K562 (cell line): ENCODE measurements around the gene NDRG4. TPM values are rescaled to one million over a fixed set of nuclear protein-coding genes. Genes with fewer than 3 reads are reported as not detected.

Source experiments
- ATAC-seq: fragments of 200-7000 bp; cut with Tn5 transposase; 3 replicates; pipeline ENCODE4 v1.9.1; 2020; ENCODE audit warnings: moderate library complexity
- BruUV-seq: library from RNA; stranded (reverse); fragments of 400-500 nt; replicated peaks from 2 replicates; lab custom pipeline; 2021; lab: Mats Ljungman, UMichigan
- CTCF ChIA-PET: fragments of 300-600 bp; formaldehyde crosslinking; extraction: SDS; loops from one replicate; lab custom pipeline; 2021; ENCODE audit warnings: low intra/inter-chr PET ratio; lab: Yijun Ruan, JAX
- POLR2A ChIA-PET: fragments of 300-600, 350-650 bp; sonication (Branson Sonifier 250); formaldehyde crosslinking; extraction: SDS; loops from one replicate; lab custom pipeline; 2021; ENCODE audit warnings: antibody characterized with exemption, inconsistent platforms; lab: Yijun Ruan, JAX
- DNase-seq, 4 experiments: peaks; one replicate each; pipeline versions ENCODE4 v3.0.0 to v3.0.0-alpha.2; 2011 to 2018; ENCODE audit warnings: low spot score in 3 of 4, mixed read lengths in 3 of 4; ENCODE audit errors: extremely low read depth in 1 of 4
- FAIRE-seq: peaks from 2 replicates; lab custom pipeline; 2011; peaks lifted over from hg19 to GRCh38; lab: Jason Lieb, UNC
- H2AFZ ChIP-seq: 2 replicates; pipeline ENCODE4 v1.6.0; 2011; ENCODE audit warnings: low read depth, low read length, control low read depth, inconsistent platforms
- H3K27ac ChIP-seq: fragments of 200-600 bp; 3 replicates; pipeline ENCODE4 v1.8.0; 2011; ENCODE audit warnings: low read depth, mild to moderate bottlenecking, control low read depth, inconsistent platforms, low read length, moderate library complexity, mixed read lengths; ENCODE audit errors: extremely low read depth
- H3K27me3 ChIP-seq, 2 experiments: fragments of 300-600 bp in 1 of 2; 2 replicates in 1 of 2; 3 replicates in 1 of 2; pipeline versions ENCODE4 v1.6.0 to v1.8.0; 2011; ENCODE audit warnings: inconsistent platforms in 2 of 2, low read length in 2 of 2, mild to moderate bottlenecking in 1 of 2, mixed read lengths in 1 of 2, moderate library complexity in 1 of 2; ENCODE audit not compliant: control insufficient read depth in 2 of 2, insufficient read depth in 2 of 2
- H3K36me3 ChIP-seq: fragments of 300-600 bp; 3 replicates; pipeline ENCODE4 v1.8.0; 2011; ENCODE audit warnings: mild to moderate bottlenecking, low read length, inconsistent platforms; ENCODE audit not compliant: control insufficient read depth, insufficient read depth
- H3K4me1 ChIP-seq, 2 experiments: fragments of 200-600 bp in 1 of 2; replicated peaks in 1 of 2; 2 replicates in 1 of 2; 3 replicates in 1 of 2; pipeline versions ENCODE4 v1.5.1 to v1.8.0; 2011; ENCODE audit warnings: inconsistent platforms in 2 of 2, low read length in 2 of 2, mild to moderate bottlenecking in 1 of 2, mixed read lengths in 1 of 2, moderate library complexity in 1 of 2; ENCODE audit not compliant: control insufficient read depth in 2 of 2, insufficient read depth in 2 of 2
- H3K4me2 ChIP-seq: 2 replicates; pipeline ENCODE4 v1.6.1; 2011; ENCODE audit warnings: low read length, control low read depth, inconsistent platforms, mixed read lengths; ENCODE audit not compliant: insufficient read depth
- H3K4me3 ChIP-seq: fragments of 200-600 bp; sonication (generic), shearing (Covaris generic); 2 replicates; pipeline ENCODE4 v1.5.1; 2016; ENCODE audit warnings: control low read depth, inconsistent platforms
- H3K79me2 ChIP-seq: fragments of 200-600 bp; 3 replicates; pipeline ENCODE4 v1.8.0; 2011; ENCODE audit warnings: low read length, inconsistent platforms; ENCODE audit not compliant: control insufficient read depth, insufficient read depth
- H3K9ac ChIP-seq, 2 experiments: 2 replicates each; pipeline versions ENCODE4 v1.6.0 to v1.6.1; 2011; ENCODE audit warnings: low read depth in 2 of 2, low read length in 2 of 2, control low read depth in 1 of 2, inconsistent platforms in 1 of 2, mild to moderate bottlenecking in 1 of 2, mixed read lengths in 1 of 2; ENCODE audit not compliant: insufficient read depth in 1 of 2
- H3K9me1 ChIP-seq: one replicate; pipeline ENCODE4 v1.6.0; 2011; ENCODE audit warnings: inconsistent platforms, mild to moderate bottlenecking, low read length, moderate library complexity; ENCODE audit not compliant: control insufficient read depth, insufficient read depth
- H3K9me3 ChIP-seq: replicated peaks from 2 replicates; pipeline ENCODE4 v1.5.1; 2011; ENCODE audit warnings: low read depth, low read length, inconsistent platforms; ENCODE audit not compliant: control insufficient read depth, insufficient read depth
- H4K20me1 ChIP-seq: replicated peaks from 2 replicates; pipeline ENCODE4 v1.6.1; 2011; ENCODE audit warnings: low read length, inconsistent platforms, mixed read lengths; ENCODE audit not compliant: control insufficient read depth, insufficient read depth
- DLX4 ChIP-seq: fragments of 250-450 bp; sonication (Bioruptor Pico); IDR thresholded peaks from 2 replicates; pipeline ENCODE4 v1.6.1; 2021; ENCODE audit warnings: mild to moderate bottlenecking
- POLR2G ChIP-seq: fragments of 200-400 bp; formaldehyde crosslinking; IDR thresholded peaks from 2 replicates; pipeline ENCODE4 v1.6.1; 2017; ENCODE audit warnings: low read depth, mild to moderate bottlenecking, antibody characterized with exemption, low read length, moderate library complexity
- PYGO2 ChIP-seq: fragments of 450-650 bp; IDR thresholded peaks from 2 replicates; pipeline ENCODE4 v1.6.1; 2016; ENCODE audit warnings: mild to moderate bottlenecking, missing genetic modification characterization, moderate library complexity, missing compliant biosample characterization
- SP2 ChIP-seq: IDR thresholded peaks from 2 replicates; pipeline ENCODE4 v1.6.1; 2011; ENCODE audit warnings: mild to moderate bottlenecking, low read depth, low read length, moderate library complexity; ENCODE audit not compliant: poor library complexity, severe bottlenecking; ENCODE audit errors: extremely low read depth
- STAT5A ChIP-seq: IDR thresholded peaks from 2 replicates; pipeline ENCODE4 v1.6.1; 2012; ENCODE audit warnings: low read length, inconsistent platforms, borderline replicate concordance
- THRB ChIP-seq: fragments of 450-650 bp; formaldehyde crosslinking; conservative IDR thresholded peaks from 2 replicates; pipeline ENCODE4 v1.4.0; 2022; ENCODE audit warnings: mild to moderate bottlenecking, missing genetic modification characterization
- WGBS: fragments of 100-300 bp; shearing (Covaris generic); methylation state at CpG from one replicate; pipeline ENCODE4 v1.1.6; 2016; ENCODE audit warnings: low coverage, mixed read lengths; ENCODE audit not compliant: insufficient coverage; ENCODE audit errors: missing lambda C conversion rate; 5-methylcytosine and 5-hydroxymethylcytosine counted together
- in situ Hi-C: fragments of 300-500 bp; cut with MboI; formaldehyde crosslinking; loops from 4 replicates; pipeline ENCODE4 v1.15.0; 2018; ENCODE audit warnings: inconsistent platforms, mixed read lengths
- intact Hi-C: fragments of 100-400 bp; cut with micrococcal nuclease; formaldehyde crosslinking; loops from 2 replicates; pipeline ENCODE4 v1.14.2; 2022
- polyA plus RNA-seq, 8 experiments: library from polyadenylated mRNA; depleted of rRNA in 4 of 8; stranded (reverse) in 5 of 8; unstranded in 3 of 8; fragments of >200 nt; fragmentation: Nextera tagmentation in 2 of 8; fragmentation: Illumina TruSeq in 1 of 8; extraction: Ambion mirVana in 2 of 8; extraction: Trizol in 1 of 8; gene quantifications; 2 replicates each; pipeline versions ENCODE4 v1.2.1 to v1.2.3, GENCODE V29; 2011 to 2014; ENCODE audit warnings: inconsistent platforms in 1 of 8, missing spikeins in 1 of 8
- total RNA-seq, 7 experiments: library from RNA; depleted of rRNA in 6 of 7; stranded (reverse); fragments of >200 nt in 6 of 7; fragmentation: Illumina TruSeq in 2 of 7; extraction: Trizol in 2 of 7; gene quantifications; 2 replicates each; pipeline versions ENCODE4 v1.2.1 to v1.2.3, GENCODE V29; 2011 to 2021; ENCODE audit warnings: low replicate concordance in 1 of 7

NDRG4 gene
- total and polyA plus RNA-seq, 9 of the 15 experiments (the other 6 are each of a cell fraction or from before 2014, with no cell fraction given) = 0.06 to 0.95 (median 0.28) TPM

- no peak for TF ChIP-seq PYGO2 (tag)
- TF ChIP-seq THRB (CRISPR knock-in tag) = no peak
- TF ChIP-seq DLX4 (CRISPR knock-in tag) = no peak
- no peak for TF ChIP-seq STAT5A
- TF ChIP-seq SP2 = no peak
- TF ChIP-seq POLR2G = 0 out of 2 replicates have a peak, but pooled peaks have one; percentile 8
- no peaks in the 10 kb centered on the region for H3K27me3 ChIP-seq
- H3K9me3 ChIP-seq = no peaks in the 10 kb centered on the region
- FAIRE-seq (no peak), DNase-seq (no peak), ATAC-seq (no peak)
- WGBS = 37% methylated on average over 11 of the region's 14 CpGs
- no TSS peak for BruUV-seq
- H3K4me2 ChIP-seq = no peak overlapping the region
- in situ Hi-C loops = no loop called here
- H3K36me3 ChIP-seq = no peaks in the 10 kb centered on the region
- H3K4me3 ChIP-seq = no peak overlapping the region
- H3K9ac ChIP-seq = peak overlapping the region in 1 of 2 experiments; percentile 31; a peak in 1 of 4 replicates
- intact Hi-C loops = no loop called here
- H2AFZ ChIP-seq = no peak overlapping the region
- H3K79me2 ChIP-seq = no peaks in the 10 kb centered on the region
- no peak overlapping the region for H3K27ac ChIP-seq
- H3K9me1 ChIP-seq = no peaks in the 10 kb centered on the region
- CTCF ChIA-PET = no interaction called here
- POLR2A ChIA-PET = interaction anchor here (1.3 kb wide), 1 partner anchor 11 kb away, joined by 5 read pairs; no protein-coding TSS in a partner anchor
- H4K20me1 ChIP-seq = no peaks in the 10 kb centered on the region; the same call in 1 of the 2 replicates
- peaks cover 0 to 37% of the 10 kb centered on the region in 2 experiments; a peak in 3 of 5 replicates for H3K4me1 ChIP-seq
Observed at GRCh38 chr16:58507963-58508670, 8.2 kb downstream of the NDRG4 start.
